ENCODE results near the gene ZMYND8. TPM values are rescaled to one million over a fixed set of nuclear protein-coding genes. Genes with fewer than 3 reads are reported as not detected.
A peak's percentile ranks its signal among the peaks of the same experiment; 100 is the strongest.

The ZMYND8 gene
- total and polyA plus RNA-seq, 10 of the 15 experiments (the other 5 are each of a cell fraction or from before 2014, with no cell fraction given), result 12.9 to 54.8 (median 23.1) TPM

DNA sequence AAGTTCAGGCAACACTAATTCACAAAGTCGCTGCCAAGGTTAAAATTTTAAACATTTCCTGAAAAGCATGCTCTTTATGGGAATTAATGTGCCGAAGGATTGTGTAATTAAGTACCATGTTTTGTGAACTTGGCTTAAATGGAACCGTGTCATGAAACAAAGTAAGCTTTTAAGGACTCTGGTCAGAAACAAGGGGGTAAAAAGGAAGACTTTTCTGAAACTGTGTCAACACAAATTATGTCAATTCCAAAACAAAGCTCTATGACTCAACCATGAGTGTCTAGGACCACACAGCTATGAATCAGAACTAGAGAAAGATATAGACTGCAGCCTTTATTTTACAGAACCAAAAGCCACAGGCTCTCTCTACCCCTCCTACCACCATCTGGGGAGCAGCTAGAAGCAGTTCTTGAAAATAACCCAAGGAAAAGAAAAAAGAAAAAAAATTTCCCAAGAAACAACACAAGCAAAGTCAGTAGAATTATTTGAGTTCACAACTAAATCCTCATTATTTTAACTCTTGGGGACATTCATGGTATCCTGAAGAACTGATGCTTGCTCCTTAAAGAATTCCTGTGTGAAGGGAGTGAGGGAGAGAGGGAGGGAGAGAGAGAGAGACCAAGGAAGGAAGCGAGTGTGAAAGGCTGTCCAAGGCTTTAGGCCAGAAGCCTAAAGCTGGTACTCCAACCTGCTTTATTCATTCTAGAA lies 81.9 kb downstream of the ZMYND8 start:
- BruUV-seq (replicated peaks), result TSS peak; percentile 26
- Histone ChIP-seq H3K9ac (ENCODE audit: control insufficient read depth, insufficient read depth, low read length) (0 out of 2 replicates have a peak overlapping the region, but pooled peaks have one; percentile 3), H3K4me2 (ENCODE audit: control insufficient read depth, insufficient read depth) (peak overlapping the region; percentile 32), H3K36me3 (ENCODE audit: control insufficient read depth in 2 of 2, insufficient read depth in 2 of 2, low read length in 1 of 2) (peaks cover 17 to 22% of the 10 kb centered on the region in 2 experiments), H4K20me1 (ENCODE audit: control insufficient read depth, insufficient read depth) (no peaks in the 10 kb centered on the region), H2AFZ (ENCODE audit: control insufficient read depth, low read depth, low read length) (no peak overlapping the region), H3K9me3 (replicated peaks; ENCODE audit: control insufficient read depth, insufficient read depth, low read length) (no peaks in the 10 kb centered on the region), H3K4me1 (ENCODE audit: control insufficient read depth, insufficient read depth, low read length) (peaks cover 28% of the 10 kb centered on the region), H3K27me3 (replicated peaks in 1 of 2; ENCODE audit: control insufficient read depth in 2 of 2, insufficient read depth in 2 of 2, low read length in 1 of 2) (no peaks in the 10 kb centered on the region), H3K27ac (ENCODE audit: control insufficient read depth, insufficient read depth) (peak overlapping the region; percentile 72), H3K79me2 (ENCODE audit: control insufficient read depth, insufficient read depth, low read length) (peaks cover 28% of the 10 kb centered on the region), H3K4me3 (0 out of 2 replicates have a peak overlapping the region, but pooled peaks have one; percentile 33)
- ChIA-PET CTCF (interaction anchor here (0.5 to 9.7 kb wide), 25 partner anchors 9 to 1787 kb away, joined by 3 to 344 read pairs (median 6); partner anchors contain the start of gene ZMYND8), SMC1A (ENCODE audit: uncharacterized antibody, unreplicated experiment) (interaction anchor here (0.6 to 8.0 kb wide), 27 partner anchors 10 to 346 kb away, joined by 3 to 266 read pairs (median 7); partner anchors contain the start of gene ZMYND8), POLR2A (interaction anchor here (0.6 to 4.3 kb wide), 12 partner anchors 11 to 230 kb away, joined by 3 to 30 read pairs (median 4); partner anchors contain the start of gene ZMYND8), RAD21 (ENCODE audit: unreplicated experiment) (interaction anchor here (0.7 to 6.6 kb wide), 25 partner anchors 8 to 346 kb away, joined by 3 to 247 read pairs (median 4); partner anchors contain the start of gene ZMYND8)
- ATAC-seq (peak; percentile 98), DNase-seq (ENCODE audit: low read depth, low spot score) (peak; percentile 87), FAIRE-seq (peak; percentile 95)
- in situ Hi-C loops (cut with MboI), result loop anchor here (5.0 to 10.0 kb wide), 2 partner anchors 110 to 348 kb away; no protein-coding TSS in a partner anchor
- intact Hi-C loops (cut with micrococcal nuclease; ENCODE audit: unreplicated experiment), result loop anchor here (1.0 to 5.0 kb wide), 3 partner anchors 77 to 110 kb away; no protein-coding TSS in a partner anchor
- WGBS (ENCODE audit: insufficient coverage, insufficient replicate concordance, low lambda C conversion rate, missing lambda C conversion rate), result 1% methylated on average over 4 of the region's 4 CpGs
- TF ChIP-seq, protein P1, sequence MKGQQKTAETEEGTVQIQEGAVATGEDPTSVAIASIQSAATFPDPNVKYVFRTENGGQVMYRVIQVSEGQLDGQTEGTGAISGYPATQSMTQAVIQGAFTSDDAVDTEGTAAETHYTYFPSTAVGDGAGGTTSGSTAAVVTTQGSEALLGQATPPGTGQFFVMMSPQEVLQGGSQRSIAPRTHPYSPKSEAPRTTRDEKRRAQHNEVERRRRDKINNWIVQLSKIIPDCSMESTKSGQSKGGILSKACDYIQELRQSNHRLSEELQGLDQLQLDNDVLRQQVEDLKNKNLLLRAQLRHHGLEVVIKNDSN (IDR thresholded peaks at IDR 0.05; ENCODE audit: borderline replicate concordance, extremely low read length, insufficient read depth, low read depth, low read length), result no peak
- TF ChIP-seq CHD4 (IDR thresholded peaks at IDR 0.05) (no peak), HCFC1 (IDR thresholded peaks at IDR 0.05; ENCODE audit: low read length) (no peak), ZNF622 (IDR thresholded peaks at IDR 0.05) (no peak), GABPA (IDR thresholded peaks at IDR 0.05; ENCODE audit: low read depth) (peak; percentile 40; the same call in 1 of the 2 replicates), POU2F2 (IDR thresholded peaks at IDR 0.05; ENCODE audit: borderline replicate concordance, low read depth, low read length) (no peak), NFYA (IDR thresholded peaks at IDR 0.05; ENCODE audit: borderline replicate concordance, low read depth, low read length) (no peak), ZBED1 (IDR thresholded peaks at IDR 0.05; ENCODE audit: borderline replicate concordance) (0 out of 2 replicates have a peak, but pooled peaks have one; percentile 58), STAT1 (conservative IDR thresholded peaks at IDR 0.05) (no peak), EP300 (IDR thresholded peaks at IDR 0.05; ENCODE audit: borderline replicate concordance in 1 of 2, control insufficient read depth in 1 of 2, low read depth in 2 of 2, low read length in 2 of 2) (peak; percentile 88 to 89; a peak in 3 of 4 replicates), IKZF1 (conservative IDR thresholded peaks at IDR 0.05) (peak; percentile 71), ESRRA (IDR thresholded peaks at IDR 0.05; ENCODE audit: low read length) (no peak), HDGF (IDR thresholded peaks at IDR 0.05) (no peak), SMC3 (IDR thresholded peaks at IDR 0.05; ENCODE audit: borderline replicate concordance, low read length) (peak; percentile 21; the same call in 1 of the 2 replicates), TCF3 (IDR thresholded peaks at IDR 0.05; ENCODE audit: borderline replicate concordance, insufficient read depth, low read depth, low read length) (0 out of 2 replicates have a peak, but pooled peaks have one; percentile 31), ZNF274 (IDR thresholded peaks at IDR 0.05; ENCODE audit: insufficient read depth, insufficient read length) (no peak), RCOR1 (conservative IDR thresholded peaks at IDR 0.05; ENCODE audit: low read depth, low read length) (no peak)
- TF ChIP-seq, protein P2, sequence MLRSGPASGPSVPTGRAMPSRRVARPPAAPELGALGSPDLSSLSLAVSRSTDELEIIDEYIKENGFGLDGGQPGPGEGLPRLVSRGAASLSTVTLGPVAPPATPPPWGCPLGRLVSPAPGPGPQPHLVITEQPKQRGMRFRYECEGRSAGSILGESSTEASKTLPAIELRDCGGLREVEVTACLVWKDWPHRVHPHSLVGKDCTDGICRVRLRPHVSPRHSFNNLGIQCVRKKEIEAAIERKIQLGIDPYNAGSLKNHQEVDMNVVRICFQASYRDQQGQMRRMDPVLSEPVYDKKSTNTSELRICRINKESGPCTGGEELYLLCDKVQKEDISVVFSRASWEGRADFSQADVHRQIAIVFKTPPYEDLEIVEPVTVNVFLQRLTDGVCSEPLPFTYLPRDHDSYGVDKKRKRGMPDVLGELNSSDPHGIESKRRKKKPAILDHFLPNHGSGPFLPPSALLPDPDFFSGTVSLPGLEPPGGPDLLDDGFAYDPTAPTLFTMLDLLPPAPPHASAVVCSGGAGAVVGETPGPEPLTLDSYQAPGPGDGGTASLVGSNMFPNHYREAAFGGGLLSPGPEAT (IDR thresholded peaks at IDR 0.05; ENCODE audit: low read depth), result peak; percentile 89
- TF ChIP-seq, protein P3, sequence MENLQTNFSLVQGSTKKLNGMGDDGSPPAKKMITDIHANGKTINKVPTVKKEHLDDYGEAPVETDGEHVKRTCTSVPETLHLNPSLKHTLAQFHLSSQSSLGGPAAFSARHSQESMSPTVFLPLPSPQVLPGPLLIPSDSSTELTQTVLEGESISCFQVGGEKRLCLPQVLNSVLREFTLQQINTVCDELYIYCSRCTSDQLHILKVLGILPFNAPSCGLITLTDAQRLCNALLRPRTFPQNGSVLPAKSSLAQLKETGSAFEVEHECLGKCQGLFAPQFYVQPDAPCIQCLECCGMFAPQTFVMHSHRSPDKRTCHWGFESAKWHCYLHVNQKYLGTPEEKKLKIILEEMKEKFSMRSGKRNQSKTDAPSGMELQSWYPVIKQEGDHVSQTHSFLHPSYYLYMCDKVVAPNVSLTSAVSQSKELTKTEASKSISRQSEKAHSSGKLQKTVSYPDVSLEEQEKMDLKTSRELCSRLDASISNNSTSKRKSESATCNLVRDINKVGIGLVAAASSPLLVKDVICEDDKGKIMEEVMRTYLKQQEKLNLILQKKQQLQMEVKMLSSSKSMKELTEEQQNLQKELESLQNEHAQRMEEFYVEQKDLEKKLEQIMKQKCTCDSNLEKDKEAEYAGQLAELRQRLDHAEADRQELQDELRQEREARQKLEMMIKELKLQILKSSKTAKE (IDR thresholded peaks at IDR 0.05; ENCODE audit: low read depth, poor library complexity, severe bottlenecking), result peak; percentile 99

All from GM12878 (cell line).